Stomach (tissue), 9 donors: ENCODE data around the gene FEZ2. TPM values are rescaled to one million over a fixed set of nuclear protein-coding genes. Genes with fewer than 3 reads are reported as not detected.

Source experiments
- DNase-seq, 2 donors: peaks; one replicate each; pipeline versions ENCODE4 v3.0.0 to v3.0.0-alpha.2; 2013 to 2019
- H3K27ac ChIP-seq, 5 donors: fragments of 200-600 bp in 4 of 5; sonication (generic) in 4 of 5; one replicate each; pipeline ENCODE4 v1.5.1; 2013 to 2019; ENCODE audit warnings: mild to moderate bottlenecking in 1 of 5, moderate library complexity in 1 of 5
- H3K27me3 ChIP-seq, 3 donors: fragments of 200-600 bp; sonication (generic); one replicate each; pipeline ENCODE4 v1.5.1; 2017 to 2019; ENCODE audit warnings: mixed run types in 1 of 3
- H3K36me3 ChIP-seq, 4 donors: fragments of 200-600 bp; sonication (generic); 1 replicate in 3 of 4; 2 replicates in 1 of 4; pipeline ENCODE4 v1.5.1; 2016 to 2019
- H3K4me1 ChIP-seq, 4 donors: fragments of 200-600 bp; sonication (generic); one replicate each; pipeline ENCODE4 v1.5.1; 2016 to 2019
- H3K4me3 ChIP-seq, 4 donors: fragments of 200-600 bp; sonication (generic) in 3 of 4; one replicate each; pipeline ENCODE4 v1.5.1; 2016 to 2019; ENCODE audit warnings: mild to moderate bottlenecking in 1 of 4
- H3K9me3 ChIP-seq, 4 donors: fragments of 200-600 bp; sonication (generic); one replicate each; pipeline ENCODE4 v1.5.1; 2016 to 2019
- EP300 ChIP-seq: sonication (generic); formaldehyde crosslinking; IDR thresholded peaks from one replicate; pipeline ENCODE4 v1.6.1; 2017; ENCODE audit warnings: antibody characterized with exemption
- POLR2A ChIP-seq, 4 donors: fragments of 450-650 bp; IDR thresholded peaks; one replicate each; pipeline ENCODE4 v1.6.1; 2016; ENCODE audit warnings: antibody characterized with exemption in 4 of 4, control low read depth in 2 of 4, mild to moderate bottlenecking in 1 of 4, moderate library complexity in 1 of 4
- POLR2AphosphoS5 ChIP-seq, 3 donors: sonication (generic); formaldehyde crosslinking; IDR thresholded peaks; one replicate each; pipeline ENCODE4 v1.6.1; 2016; ENCODE audit warnings: antibody characterized with exemption in 3 of 3
- WGBS, 5 donors: extraction: QIAGEN DNeasy Blood & Tissue Kit in 3 of 5; methylation state at CpG; one replicate each; pipeline versions ENCODE4 v1.1.5 to v1.1.7; 2013 to 2018; 5-methylcytosine and 5-hydroxymethylcytosine counted together
- intact Hi-C: fragments of 100-400 bp; cut with DNase I; formaldehyde crosslinking; loops from one replicate; pipeline ENCODE4 v1.15.1; 2023; ENCODE audit warnings: low total_unique reads
- polyA plus RNA-seq, 3 donors: library from polyadenylated mRNA; stranded (reverse); fragments of 200-250 nt; gene quantifications; one replicate each; pipeline ENCODE4 v1.2.3, GENCODE V29; 2013
- total RNA-seq, 5 donors: library from RNA; depleted of rRNA; stranded (reverse); fragments of >200 nt; gene quantifications; one replicate each; pipeline versions ENCODE4 v1.1.0 to v1.2.3, GENCODE V29; 2014 to 2016
- TF ChIP-seq, protein P1 (sequence below), 7 experiments: fragments of 450-650 bp in 4 of 7; fragments of 200-600 bp in 3 of 7; sonication (generic) in 3 of 7; IDR thresholded peaks; one replicate each; pipeline ENCODE4 v1.5.1; 2016 to 2019; ENCODE audit warnings: antibody characterized with exemption in 7 of 7, control low read depth in 2 of 7, mild to moderate bottlenecking in 1 of 7
- donor health status: healthy with polysubstance abuse.
- donor health status: Bipolar disorder and iron deficiency.
- donor health status: healthy.

Gene FEZ2
- total and polyA plus RNA-seq, 8 donors = 17.7 to 100.0 (median 25.8) TPM

DNA sequence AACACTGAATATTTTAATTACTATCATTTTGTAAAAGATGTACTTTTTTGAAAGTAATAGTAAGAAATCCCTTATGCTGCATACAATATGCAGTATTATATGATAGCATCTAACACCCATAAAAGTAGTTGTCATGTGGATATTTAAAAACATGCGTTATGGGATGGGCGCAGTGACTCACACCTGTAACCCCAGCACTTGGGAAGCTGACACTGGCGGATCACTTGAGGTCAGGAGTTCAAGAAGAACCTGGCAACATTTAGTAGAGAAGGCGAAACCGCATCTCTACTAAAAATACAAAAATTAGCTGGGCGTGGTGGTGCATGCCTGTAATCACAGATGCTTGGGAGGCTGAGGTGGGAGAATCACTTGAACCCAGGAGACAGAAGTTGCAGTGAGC is 88.9 kb downstream of the FEZ2 start:
- H3K4me1 ChIP-seq = peaks cover 0 to 9% (median 5%) of the 10 kb centered on the region in 4 donors
- H3K9me3 ChIP-seq = no peaks in the 10 kb centered on the region
- no peak overlapping the region for H3K4me3 ChIP-seq
- WGBS, 5 donors = 90 to 95% (median 93%) methylated on average over 6 of the region's 6 CpGs
- H3K27me3 ChIP-seq = no peaks in the 10 kb centered on the region
- peaks cover 3 to 47% (median 43%) of the 10 kb centered on the region in 4 donors for H3K36me3 ChIP-seq
- TF ChIP-seq POLR2AphosphoS5 (IDR thresholded peaks at IDR 0.05) (no peak), POLR2A (IDR thresholded peaks at IDR 0.05) (no peak), EP300 (no peak)
- TF ChIP-seq, protein P1, sequence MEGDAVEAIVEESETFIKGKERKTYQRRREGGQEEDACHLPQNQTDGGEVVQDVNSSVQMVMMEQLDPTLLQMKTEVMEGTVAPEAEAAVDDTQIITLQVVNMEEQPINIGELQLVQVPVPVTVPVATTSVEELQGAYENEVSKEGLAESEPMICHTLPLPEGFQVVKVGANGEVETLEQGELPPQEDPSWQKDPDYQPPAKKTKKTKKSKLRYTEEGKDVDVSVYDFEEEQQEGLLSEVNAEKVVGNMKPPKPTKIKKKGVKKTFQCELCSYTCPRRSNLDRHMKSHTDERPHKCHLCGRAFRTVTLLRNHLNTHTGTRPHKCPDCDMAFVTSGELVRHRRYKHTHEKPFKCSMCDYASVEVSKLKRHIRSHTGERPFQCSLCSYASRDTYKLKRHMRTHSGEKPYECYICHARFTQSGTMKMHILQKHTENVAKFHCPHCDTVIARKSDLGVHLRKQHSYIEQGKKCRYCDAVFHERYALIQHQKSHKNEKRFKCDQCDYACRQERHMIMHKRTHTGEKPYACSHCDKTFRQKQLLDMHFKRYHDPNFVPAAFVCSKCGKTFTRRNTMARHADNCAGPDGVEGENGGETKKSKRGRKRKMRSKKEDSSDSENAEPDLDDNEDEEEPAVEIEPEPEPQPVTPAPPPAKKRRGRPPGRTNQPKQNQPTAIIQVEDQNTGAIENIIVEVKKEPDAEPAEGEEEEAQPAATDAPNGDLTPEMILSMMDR (IDR thresholded peaks at IDR 0.05) = no peak
- DNase-seq = no peak
- no peak overlapping the region for H3K27ac ChIP-seq
- intact Hi-C loops = loop anchor here (5.0 kb wide), 1 partner anchor 157 kb away; no protein-coding TSS in a partner anchor

DNA sequence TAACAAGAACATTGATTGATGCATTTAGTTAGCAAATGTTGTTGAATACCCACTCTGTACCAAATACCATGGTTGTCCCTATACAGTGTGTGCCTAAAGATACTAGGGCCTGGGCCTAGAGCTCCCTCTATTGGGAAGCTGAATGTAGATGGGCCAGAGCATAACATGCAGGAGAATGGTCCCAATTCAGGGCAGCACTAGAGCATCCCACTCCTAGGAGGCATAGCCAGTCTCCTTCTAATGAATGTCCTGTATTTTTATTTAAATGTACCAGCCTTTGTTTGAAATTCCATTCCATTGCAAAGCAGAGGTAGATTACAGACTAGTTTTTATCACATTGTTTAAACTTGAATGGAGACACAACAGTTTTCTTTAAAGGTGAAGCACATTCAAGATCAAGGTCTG is 90.6 kb downstream of the FEZ2 start:
- Histone ChIP-seq H3K9me3 (no peaks in the 10 kb centered on the region), H3K4me1 (peaks cover 0 to 9% (median 5%) of the 10 kb centered on the region in 4 donors), H3K27ac (no peak overlapping the region), H3K36me3 (peaks cover 0 to 44% (median 28%) of the 10 kb centered on the region in 4 donors), H3K27me3 (no peaks in the 10 kb centered on the region), H3K4me3 (no peak overlapping the region)
- no peak for TF ChIP-seq EP300
- TF ChIP-seq POLR2A (IDR thresholded peaks at IDR 0.05) = peak in 1 of 4 donors; percentile 22
- TF ChIP-seq, protein P1 (IDR thresholded peaks at IDR 0.05) = peak in 5 of 7 experiments; percentile 49 to 73 (median 57)
- intact Hi-C loops = loop anchor here (5.0 kb wide), 1 partner anchor 155 kb away; no protein-coding TSS in a partner anchor
- DNase-seq = peak; percentile 48 to 82

Other genes starting within 250 kb of the FEZ2 start
- 100 to 1,000 TPM in 3 of 5 donors, 10 to 100 TPM in 2; 46.5 to 158 (median 104) TPM for gene CRIM1, start 242.4 kb downstream of the FEZ2 start, total RNA-seq
- 1 to 10 TPM; 3.1 to 7.0 (median 6.7) TPM for gene CRIM1, start 242.4 kb downstream of the FEZ2 start, polyA plus RNA-seq
- gene VIT, start 98.5 kb upstream of the FEZ2 start, total RNA-seq = 1 to 10 TPM in 2 of 5 donors, under 1 TPM in 1, not detected in 2; 0.29 to 9.1 (median 8.3) TPM
- gene VIT, start 98.5 kb upstream of the FEZ2 start, polyA plus RNA-seq = 1 to 10 TPM in 1 of 3 donors, under 1 TPM in 2; 0.12 to 3.7 (median 0.31) TPM